ENCODE results near the gene KRTAP4-2.
"Not testable (repeated sequence)": the region's sequence is repeated elsewhere in the genome, so short reads cannot be mapped to it uniquely, and the experiment has no call there.

The KRTAP4-2 gene

DNA sequence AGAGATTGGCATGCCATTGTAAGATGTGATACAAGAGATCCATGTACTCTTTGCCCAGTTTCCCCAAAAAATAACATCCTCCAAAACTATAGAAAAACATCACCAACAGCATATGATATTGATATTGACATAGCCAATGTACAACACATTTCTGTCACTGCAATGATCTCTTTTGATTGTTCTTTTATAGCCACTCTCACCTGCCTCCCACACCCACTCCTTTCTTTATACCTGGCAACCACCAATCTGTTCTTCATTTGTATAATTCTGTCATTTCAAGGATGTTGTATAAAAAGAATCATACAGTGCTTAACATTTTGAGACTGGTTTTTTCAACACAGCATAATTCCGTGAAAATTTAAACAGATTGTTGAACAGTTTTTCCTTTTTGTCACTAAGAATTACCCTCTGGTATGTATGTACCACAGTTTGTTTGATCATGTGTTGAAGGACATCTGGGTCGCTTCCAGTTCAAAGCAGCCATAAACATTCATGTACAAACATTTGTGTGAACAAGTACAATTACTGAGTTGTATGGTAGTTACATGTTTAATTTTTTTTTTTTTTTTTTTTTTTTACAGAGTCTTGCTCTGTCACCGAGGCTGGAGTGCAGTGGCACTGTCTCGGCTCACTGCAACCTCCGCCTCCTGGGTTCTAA, 21.5 kb upstream of the KRTAP4-2 start:
- TF ChIP-seq, protein P1, sequence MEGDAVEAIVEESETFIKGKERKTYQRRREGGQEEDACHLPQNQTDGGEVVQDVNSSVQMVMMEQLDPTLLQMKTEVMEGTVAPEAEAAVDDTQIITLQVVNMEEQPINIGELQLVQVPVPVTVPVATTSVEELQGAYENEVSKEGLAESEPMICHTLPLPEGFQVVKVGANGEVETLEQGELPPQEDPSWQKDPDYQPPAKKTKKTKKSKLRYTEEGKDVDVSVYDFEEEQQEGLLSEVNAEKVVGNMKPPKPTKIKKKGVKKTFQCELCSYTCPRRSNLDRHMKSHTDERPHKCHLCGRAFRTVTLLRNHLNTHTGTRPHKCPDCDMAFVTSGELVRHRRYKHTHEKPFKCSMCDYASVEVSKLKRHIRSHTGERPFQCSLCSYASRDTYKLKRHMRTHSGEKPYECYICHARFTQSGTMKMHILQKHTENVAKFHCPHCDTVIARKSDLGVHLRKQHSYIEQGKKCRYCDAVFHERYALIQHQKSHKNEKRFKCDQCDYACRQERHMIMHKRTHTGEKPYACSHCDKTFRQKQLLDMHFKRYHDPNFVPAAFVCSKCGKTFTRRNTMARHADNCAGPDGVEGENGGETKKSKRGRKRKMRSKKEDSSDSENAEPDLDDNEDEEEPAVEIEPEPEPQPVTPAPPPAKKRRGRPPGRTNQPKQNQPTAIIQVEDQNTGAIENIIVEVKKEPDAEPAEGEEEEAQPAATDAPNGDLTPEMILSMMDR (IDR thresholded peaks at IDR 0.05; ENCODE audit: low read length, missing control alignments), result no peak
- no peak for DNase-seq (ENCODE audit: low read depth)
- no peak overlapping the region for H3K4me3 ChIP-seq (replicated peaks; ENCODE audit: low read depth, low read length)

DNA sequence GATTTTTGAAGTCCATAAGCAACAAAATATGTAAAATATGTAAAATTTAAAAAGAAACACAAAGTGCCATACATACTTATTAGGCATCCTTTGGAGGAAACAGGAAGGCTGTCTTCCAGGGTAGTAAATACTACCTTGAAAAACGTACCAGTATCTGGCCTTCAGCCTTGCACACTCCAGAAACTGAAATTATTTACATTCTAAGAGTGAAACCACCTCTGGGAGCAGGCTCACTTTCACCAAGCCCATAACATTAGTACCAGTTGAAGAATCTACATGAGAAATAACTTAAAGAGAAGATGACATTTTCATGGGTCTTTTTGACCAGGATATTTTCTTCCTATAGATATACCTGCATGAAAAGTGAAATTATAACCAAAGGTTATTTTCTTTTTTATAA, 18.0 kb upstream of the KRTAP4-2 start:
- no peak for DNase-seq (ENCODE audit: low read depth)
- TF ChIP-seq, protein P1 (IDR thresholded peaks at IDR 0.05; ENCODE audit: low read length, missing control alignments), result no peak
- no peak overlapping the region for H3K4me3 ChIP-seq (replicated peaks; ENCODE audit: low read depth, low read length)

DNA sequence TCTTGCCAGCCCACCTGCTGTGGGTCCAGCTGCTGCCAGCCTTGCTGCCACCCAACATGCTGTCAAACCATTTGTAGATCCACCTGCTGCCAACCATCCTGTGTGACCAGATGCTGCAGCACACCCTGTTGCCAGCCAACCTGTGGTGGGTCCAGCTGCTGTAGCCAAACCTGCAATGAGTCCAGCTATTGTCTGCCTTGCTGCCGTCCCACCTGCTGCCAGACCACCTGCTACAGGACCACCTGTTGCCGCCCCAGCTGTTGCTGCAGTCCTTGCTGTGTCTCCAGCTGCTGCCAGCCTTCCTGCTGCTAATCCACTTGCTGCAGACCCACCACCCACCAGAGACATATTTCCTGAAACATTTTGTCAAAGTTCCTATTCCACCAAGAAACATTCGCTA, 12.3 kb upstream of the KRTAP4-2 start:
- DNase-seq (ENCODE audit: low read depth), result no peak
- H3K4me3 ChIP-seq (replicated peaks; ENCODE audit: low read depth, low read length), result no peak overlapping the region
- TF ChIP-seq, protein P1 (IDR thresholded peaks at IDR 0.05; ENCODE audit: low read length, missing control alignments), result no peak

DNA sequence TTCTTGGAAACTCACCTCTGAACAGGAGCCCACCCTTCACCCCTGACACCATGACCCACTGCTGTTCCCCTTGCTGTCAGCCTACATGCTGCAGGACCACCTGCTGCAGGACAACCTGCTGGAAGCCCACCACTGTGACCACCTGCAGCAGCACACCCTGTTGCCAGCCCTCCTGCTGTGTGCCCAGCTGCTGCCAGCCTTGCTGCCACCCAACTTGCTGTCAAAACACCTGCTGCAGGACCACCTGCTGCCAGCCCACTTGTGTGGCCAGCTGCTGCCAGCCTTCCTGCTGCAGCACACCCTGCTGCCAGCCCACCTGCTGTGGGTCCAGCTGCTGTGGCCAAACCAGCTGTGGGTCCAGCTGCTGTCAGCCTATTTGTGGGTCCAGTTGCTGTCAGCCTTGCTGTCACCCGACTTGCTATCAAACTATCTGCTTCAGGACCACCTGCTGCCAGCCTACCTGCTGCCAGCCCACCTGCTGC, 11.9 kb upstream of the KRTAP4-2 start, which contains the start of gene KRTAP9-1:
KRTAP9-1 (plus strand) TSS at position 51 of the 482 bp plus-strand sequence; CDS start at position 51, 0 bp downstream.
- not testable (repeated sequence) for DNase-seq (ENCODE audit: low read depth); H3K4me3 ChIP-seq (replicated peaks; ENCODE audit: low read depth, low read length)

DNA sequence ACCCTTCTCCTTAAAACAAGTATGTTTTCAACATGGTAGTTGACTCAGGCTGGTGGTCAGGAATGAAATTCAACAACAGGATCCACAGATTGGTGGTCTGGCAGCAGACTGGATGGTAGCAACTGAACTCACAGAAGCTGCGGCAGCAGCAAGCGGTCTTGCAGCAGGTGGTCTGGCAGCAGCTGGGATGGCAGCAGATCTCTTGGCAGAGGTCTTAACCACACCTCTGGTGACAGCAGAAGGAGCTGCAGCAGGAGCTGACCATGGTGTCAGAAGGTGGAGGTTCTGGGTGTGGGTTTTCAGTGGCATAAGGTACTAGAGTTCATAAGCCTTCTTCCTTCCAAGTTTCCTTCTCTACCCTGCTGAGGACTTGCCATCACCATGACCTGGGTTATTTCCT, 8.9 kb upstream of the KRTAP4-2 start:
- TF ChIP-seq, protein P1 (IDR thresholded peaks at IDR 0.05; ENCODE audit: low read length, missing control alignments), result no peak
- DNase-seq (ENCODE audit: low read depth), result no peak
- H3K4me3 ChIP-seq (replicated peaks; ENCODE audit: low read depth, low read length), result no peak overlapping the region

DNA sequence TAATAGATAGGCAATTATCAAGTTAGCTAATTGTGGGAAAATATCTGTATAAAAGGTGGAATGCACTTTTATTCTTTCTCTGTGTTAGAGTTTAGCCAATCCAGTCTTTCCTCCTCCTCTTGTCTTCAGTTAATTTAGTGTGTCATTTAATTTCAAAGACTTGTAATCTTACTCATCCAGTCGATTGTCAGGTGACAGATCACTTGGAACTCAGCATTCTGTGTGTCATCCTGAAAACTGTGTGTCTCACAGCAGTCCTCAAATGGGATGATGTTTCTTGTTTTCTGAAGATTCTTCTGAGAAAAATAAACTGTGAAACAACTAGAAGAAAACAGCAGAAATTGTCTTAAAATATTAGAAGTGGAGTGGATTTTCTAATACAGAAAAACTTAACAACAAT, 7.0 kb upstream of the KRTAP4-2 start:
- no peak overlapping the region for H3K4me3 ChIP-seq (replicated peaks; ENCODE audit: low read depth, low read length)
- TF ChIP-seq, protein P1 (IDR thresholded peaks at IDR 0.05; ENCODE audit: low read length, missing control alignments), result no peak
- DNase-seq (ENCODE audit: low read depth), result no peak

DNA sequence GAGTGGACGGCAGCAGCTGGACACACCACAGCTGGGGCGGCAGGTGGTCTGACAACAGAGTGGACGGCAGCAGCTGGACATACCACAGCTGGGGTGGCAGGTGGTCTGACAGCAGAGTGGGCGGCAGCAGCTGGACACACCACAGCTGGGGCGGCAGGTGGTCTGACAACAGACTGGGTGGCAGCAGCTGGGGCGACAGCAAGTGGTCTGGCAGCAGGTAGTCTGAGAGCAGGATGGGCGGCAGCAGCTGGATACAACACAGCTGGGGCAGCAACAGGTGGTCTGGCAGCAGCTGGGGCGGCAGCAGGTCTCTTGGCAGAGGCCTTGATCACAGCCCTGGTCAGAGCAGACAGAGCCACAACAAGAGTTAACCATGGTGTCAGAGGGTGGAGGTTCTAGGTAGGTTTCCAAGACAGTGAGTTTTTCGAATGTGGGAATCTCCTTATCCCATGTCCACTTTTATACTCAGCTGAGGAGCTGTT, 6.5 kb upstream of the KRTAP4-2 start, which contains the start of gene KRTAP4-1:
KRTAP4-1 (minus strand) TSS at position 432 of the 482 bp plus-strand sequence; CDS start at position 375, 57 bp downstream.
- TF ChIP-seq, protein P1 (IDR thresholded peaks at IDR 0.05; ENCODE audit: low read length, missing control alignments), result no peak
- H3K4me3 ChIP-seq (replicated peaks; ENCODE audit: low read depth, low read length), result no peak within 1 kb of the TSS
- DNase-seq (ENCODE audit: low read depth), result no peak
